HG03135 (cell line): ENCODE results near the gene ZBTB40.

ENCODE experiments used
- ATAC-seq: cut with Tn5 transposase; IDR thresholded peaks from one replicate; pipeline ENCODE4 v1.9.1; 2021; ENCODE audit warnings: mild to moderate bottlenecking, moderate library complexity; ENCODE audit not compliant: unreplicated experiment

Gene ZBTB40

DNA sequence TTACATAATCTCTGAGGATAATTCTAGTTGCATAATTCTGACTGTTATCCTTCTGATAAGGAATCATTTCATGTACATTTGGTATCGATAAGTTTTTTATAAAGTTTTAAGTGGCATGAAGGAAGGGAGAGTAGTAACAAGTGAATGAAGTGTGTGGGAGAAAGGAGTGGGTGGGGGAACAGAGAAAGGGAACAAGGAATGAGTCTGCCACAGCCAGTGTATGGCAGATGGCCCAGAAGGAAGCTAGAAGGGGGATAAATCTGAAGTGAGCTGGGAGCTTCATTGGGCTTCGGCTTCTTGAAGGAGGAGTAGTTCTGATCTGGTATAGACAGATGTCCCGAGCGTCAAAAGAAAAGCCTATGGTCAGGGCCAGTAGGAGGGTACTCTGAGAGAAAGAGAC is 18.6 kb downstream of the ZBTB40 start:
- ATAC-seq = no peak

DNA sequence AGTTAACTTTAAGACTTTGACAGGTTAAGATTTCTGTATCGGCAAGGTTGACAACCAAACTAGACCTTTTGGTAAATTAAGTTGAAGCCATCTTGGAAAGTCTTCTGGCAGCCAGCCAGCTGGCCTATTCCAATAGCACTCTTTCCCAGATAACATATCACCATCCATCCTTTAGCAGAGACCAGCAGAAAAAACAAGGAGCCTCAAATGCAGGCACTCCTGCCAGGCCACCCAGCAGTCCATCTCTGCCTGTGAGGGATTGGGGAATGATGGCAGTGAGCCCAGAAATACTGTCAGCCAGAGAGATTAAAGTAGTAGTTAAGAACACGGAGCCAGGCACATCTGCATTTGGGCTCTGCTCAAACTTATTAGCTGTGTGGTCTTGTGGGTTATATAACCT is 19.4 kb downstream of the ZBTB40 start:
- ATAC-seq = no peak

DNA sequence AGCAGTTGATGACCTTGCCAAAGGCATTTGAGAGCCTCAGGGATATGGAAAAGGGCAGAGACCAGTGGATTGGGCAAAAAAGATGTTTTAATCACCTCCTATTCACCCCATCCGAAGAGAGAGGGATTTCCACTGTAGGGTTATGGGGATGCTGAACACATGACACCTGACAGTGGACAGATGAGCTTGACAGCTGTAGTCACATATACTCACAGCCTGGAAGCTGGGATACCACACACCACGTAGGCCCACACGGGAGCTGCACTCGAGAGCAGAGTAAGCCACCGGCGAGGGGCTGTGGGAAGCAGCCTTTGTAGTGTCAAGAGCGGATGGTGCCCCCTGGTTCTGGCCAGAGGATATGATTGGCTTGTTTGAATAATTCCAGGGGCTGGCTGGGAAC is 20.0 kb downstream of the ZBTB40 start:
- ATAC-seq = no peak

DNA sequence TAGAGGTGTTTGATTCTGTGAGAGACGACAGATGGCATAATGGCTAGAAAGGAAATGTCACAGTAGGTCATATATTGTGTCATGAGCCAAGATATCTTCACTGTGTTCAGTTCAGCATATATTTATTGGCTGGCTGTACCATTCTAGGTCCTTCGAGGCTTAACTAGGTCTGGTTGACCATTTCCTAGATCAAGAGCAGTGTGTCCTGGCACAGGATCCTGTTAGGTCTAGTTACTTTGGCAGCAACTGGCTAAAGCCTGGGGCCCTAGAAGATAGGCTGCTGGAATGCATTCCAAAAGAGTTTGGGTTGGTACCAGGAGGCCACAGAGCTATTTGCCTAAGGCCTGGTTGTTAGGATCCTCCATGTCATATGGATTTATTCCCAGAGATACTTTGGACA is 20.9 kb downstream of the ZBTB40 start:
- no peak for ATAC-seq

DNA sequence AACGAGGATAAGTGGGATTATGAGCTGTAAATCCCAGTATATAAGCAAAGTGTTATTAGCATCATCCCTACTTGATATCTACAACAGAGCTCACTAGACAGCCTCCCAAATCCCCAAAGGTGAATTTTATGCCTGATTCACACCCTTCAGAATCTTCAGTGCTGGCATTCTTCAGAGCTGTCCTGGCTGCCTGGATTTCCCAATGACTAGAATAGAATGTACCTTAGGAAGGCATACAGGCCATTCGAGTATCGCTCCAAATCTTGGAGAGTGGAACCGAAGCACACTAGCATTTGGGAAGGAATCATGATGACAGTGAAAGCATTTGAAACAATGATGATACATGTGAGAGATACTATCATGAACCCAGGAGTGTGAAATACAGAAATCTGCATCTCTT is 22.3 kb downstream of the ZBTB40 start:
- ATAC-seq = no peak

DNA sequence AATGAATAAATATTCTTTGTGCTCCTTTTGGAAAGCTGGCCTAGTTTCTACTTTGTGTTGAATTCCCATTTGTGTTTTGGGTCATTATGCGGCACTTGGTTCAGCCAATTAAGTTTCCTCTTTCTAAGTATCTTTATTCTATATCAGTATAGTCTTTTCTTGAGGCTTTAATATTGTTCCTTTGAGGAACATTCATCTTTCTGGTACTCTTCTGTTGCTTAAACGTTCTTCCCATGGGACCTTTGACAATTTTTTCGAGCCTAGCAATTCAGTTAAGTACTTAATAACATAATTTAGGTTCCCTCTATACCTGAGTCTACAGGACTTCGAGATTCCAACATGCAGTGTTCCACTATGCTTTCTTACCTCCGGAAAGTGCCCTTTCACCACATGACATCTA is 24.9 kb downstream of the ZBTB40 start:
- no peak for ATAC-seq

DNA sequence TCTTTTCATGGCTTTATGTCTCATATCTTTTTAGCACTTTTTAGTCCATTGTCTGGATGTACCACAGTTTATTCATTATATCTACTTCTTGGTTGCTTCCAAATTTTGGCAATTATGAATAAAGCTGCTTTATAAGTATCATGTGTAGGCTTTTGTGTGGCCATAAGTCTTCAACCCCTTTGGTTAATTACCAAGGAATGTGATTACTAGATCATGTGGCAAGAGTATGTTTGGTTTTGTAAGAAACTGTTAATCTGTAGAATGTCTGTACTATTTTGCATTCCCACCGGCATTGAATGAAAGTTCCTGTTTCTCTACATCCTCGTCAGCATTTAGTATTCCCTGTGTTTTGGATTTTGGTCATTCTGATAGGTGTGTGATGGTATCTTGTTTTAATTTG is 31.5 kb downstream of the ZBTB40 start:
- no peak for ATAC-seq

DNA sequence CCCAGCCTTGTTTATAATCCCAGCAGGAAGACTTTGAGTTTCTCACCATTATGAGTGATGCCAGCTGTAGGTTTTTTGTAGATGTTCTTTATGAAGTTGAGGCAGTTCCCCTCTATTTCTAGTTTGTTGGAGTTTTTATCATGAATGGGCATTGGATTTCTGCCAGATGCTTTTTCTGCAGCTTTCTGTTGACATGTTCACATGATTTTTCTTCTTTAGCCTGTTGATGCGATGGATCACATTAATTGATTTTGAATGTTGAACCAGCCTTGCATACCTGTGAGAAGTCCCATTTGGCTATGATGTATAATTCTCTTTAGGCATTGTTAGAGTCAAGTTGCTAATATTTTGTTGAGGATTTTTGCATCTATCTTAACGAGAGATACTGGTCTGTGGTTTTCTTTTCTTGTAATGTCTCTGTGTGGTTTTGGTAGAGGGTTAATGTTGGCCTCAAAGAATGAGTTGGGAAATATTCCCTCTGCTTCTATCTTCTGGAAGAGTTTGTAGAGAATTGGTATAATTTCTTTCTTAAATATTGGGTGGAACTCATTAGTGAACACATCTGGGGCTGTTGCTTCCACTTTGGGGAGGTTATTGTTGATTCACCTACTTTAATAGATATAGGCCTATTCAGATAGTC is 33.2 kb downstream of the ZBTB40 start:
- ATAC-seq = no peak

DNA sequence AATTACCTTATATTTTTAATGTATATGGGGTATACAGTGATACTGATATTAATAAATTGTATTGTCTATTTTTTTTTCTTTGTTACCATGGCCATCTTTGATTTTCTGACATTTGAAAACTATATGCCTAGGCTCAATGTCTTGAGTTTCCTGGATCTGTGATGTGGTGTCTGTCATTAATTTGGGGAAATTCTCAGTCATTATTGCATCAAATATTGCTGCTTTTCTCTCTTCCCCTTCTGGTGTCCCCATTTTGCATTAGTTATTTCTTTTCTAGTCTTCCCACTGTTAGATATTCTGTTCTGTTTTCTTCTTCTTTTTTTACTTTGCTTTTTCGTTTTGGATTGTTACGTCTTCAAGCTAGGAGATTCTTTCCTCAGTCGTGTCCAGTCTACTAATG is 33.8 kb downstream of the ZBTB40 start:
- ATAC-seq = no peak

DNA sequence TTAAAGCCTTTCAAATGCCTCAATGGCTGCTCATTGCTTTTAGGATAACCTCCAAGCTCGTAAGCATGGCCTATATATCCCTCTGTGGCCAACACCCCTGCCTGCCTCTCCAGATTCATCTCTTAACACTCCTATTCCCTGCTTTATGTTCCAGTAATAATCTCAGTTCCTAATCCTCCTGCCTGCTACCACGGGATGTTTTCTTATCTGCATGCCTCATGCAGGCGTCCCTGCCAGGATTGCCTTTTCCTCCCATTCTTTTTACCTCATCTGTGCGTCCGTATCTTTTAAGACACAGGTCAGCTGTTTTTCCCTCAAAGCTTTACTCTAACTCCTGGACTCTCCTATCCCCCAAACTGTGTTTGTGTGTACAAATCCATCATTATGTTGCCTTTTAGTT is 36.1 kb downstream of the ZBTB40 start:
- no peak for ATAC-seq

DNA sequence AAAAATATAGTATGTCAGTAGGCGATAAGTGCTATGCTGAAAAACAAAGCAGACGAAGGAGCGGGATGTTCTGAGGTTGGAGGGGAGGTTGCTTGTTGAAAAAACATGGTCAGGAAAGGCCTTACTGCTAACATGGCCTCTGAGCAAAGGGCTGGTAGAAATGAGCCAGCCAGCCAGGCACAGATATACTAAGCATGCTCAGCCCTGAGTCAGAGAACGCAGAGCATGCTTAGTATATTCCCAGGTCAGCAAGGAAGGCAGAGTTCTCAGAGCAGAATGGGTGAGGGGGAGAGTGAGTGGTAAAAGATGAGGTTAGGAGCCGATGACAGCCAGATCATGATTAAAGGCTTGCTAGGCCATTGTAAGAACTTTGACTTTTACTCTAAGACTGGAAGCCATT is 36.7 kb downstream of the ZBTB40 start:
- no peak for ATAC-seq

DNA sequence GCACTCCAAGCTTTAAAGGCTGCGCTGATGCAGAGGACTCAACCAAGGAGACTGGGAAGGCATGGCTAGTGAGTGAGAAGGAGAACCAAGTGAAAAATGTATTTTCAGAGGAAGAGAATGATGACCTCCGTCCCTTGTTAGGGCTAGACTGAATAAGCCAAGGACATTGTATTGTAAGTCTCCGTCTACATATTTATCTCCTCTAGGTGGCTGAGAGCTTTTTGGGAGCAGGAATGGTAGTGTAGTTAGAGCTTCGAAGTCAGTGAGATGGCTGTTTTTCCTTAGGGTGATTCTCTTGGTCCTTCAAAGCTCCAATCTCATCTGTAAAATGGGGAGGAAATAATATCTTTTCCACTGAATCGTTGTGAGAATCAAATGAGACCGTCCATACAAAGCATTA is 37.6 kb downstream of the ZBTB40 start:
- ATAC-seq = no peak

DNA sequence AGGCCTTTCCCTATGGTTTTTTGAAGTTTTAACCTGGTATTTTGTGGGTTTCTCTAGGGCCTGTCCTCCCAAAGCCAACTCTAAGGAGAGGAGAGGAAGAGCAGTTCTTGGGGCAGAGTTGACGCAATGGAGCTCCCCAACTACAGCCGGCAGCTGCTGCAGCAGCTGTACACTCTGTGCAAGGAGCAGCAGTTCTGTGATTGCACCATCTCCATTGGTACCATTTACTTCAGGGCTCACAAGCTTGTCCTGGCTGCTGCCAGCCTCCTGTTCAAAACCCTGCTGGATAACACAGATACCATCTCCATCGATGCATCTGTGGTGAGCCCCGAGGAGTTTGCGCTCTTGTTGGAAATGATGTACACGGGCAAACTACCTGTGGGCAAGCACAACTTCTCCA is 38.2 kb downstream of the ZBTB40 start:
- no peak for ATAC-seq

DNA sequence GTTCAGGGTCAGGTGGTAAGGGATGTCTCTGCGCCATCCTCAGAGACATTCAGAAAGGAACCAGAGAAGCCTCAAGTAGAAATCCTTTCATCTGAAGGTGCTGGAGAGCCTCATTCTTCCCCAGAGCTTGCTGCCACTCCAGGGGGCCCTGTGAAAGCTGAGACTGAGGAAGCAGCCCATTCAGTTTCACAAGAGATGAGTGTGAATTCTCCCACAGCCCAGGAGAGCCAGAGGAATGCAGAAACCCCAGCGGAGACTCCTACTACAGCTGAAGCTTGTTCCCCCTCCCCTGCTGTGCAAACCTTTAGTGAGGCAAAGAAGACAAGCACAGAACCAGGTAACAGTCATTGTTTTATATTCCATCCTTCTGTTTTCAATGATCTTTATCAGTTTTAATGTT is 38.7 kb downstream of the ZBTB40 start:
- ATAC-seq = no peak

DNA sequence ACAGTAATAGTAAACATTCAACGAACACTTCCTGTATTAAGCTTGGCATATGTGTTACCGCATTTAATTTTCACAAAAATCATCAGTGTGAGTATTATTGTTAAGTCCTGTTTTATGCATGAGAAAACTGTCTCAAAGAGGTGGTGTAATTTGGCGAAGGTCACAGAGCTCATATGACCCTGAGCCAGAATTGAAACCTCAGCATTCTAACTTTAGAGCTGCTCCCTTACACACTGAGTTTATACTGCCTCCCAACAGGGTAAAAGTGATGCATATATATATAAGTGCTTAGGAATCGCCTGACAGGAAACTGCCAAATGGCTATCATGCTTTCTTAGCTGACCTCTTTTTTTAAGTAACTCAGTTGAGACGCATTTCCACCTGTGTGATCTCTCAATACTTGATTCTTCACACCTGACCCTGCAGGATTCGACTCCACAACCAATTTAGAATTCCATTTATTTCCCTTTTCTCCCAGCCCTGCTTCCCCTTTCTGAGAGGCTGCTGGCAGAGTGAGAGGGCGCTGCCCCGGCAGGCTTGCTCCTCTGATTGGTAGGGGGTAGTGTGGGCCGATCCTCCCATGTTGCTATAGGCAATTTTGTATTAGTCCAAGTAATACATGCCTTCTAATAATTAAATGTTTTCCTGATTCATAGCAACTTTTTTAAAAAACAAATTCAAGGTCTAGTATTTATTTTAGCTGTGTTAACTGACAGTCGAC is 40.5 kb downstream of the ZBTB40 start:
- ATAC-seq = no peak

DNA sequence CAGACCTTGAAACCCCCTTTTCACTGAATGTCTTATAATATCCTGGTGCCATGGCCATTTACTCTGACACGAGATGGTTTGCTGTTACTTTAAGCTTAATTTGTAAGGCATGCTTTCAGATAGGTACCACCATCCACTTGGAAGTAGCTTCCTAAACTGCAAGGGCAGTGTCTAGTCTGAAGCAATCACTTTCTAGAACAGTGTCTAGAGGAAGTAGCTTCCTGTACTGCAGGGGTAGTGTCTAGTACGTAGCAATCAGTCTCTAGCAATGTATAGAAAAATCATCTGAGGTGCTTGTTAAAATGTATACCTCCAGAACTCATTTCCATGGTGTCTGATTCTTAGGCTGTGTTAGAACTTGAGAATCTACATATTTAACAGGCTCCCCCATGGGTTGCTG is 42.5 kb downstream of the ZBTB40 start:
- ATAC-seq = no peak

DNA sequence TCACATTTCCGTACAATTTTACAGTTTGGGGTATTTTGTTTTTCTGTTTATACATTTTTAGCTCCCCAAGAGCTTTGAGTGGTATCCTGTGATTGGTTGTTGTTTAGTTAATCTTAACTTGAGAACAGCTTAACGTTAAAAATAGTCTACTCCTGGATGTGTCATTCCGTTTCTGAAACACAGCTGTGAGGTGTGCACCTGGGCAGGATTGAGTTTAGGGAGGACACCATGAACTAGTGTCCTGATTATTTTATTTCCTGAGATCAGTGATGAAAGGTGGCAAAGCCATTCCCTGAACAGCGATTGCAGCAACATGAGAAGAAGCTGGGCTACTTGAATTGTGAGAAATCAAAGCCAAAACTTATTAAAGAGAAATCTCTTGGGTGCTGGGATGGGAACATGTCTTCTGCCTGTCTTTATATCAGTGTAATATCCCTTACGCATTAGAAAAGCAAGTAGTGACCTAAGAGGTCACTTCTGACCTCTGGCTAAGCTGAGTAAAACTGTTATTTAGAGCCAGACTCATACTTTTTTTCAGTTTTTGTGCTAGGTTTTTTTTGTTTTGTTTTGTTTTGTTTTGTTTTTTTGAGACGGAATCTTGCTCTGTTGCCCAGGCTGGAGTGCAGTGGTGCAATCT is 43.4 kb downstream of the ZBTB40 start:
- ATAC-seq = no peak

DNA sequence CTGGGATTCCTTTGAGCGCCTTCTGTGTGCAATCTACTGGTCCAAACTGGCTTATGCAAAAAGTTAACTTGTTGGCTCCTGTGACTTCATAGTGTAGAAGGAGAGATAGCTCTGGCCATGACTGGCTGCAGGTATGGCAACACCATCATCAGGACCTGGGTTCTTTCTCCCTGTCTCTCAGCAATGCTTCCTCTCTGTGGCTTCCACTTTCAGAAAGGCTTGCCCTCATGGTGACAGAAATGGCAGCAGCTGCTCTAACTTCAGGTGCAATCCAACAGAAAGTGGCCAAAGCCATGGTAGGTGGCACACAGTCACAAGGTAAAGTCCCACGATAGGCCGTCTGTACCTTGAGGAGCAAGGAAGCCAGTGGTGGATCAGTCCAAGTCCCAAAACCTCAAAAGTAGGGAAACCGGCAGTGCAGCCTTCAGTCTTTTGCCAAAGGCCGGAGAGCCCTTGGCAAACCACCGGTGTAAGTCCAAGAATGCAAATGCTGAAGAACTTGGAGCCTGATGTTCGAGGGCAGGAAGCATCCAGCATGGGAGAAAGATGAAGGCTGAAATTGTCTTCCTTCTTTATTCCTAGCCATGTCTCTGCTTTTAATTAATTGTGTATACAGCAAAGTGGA is 45.0 kb downstream of the ZBTB40 start:
- ATAC-seq = no peak

DNA sequence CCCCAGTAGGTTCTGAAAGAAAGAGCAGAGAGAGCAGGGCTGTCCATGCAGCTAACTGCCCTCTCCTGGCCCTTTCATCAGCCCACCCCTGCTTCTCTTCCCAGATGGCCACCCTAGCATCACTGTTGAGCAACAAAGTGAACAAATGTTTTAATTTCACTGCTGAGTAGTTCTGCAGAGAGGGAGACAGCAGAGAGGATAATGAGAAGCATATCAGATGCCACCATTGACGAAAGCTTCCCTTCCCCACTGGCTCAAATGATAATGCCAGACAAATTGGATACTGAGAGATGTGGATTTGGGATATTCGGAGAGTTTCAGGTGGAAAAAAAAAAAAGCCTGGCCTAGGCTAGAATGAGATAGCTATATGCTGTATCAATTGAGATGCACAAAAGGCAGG is 46.8 kb downstream of the ZBTB40 start:
- ATAC-seq = no peak

DNA sequence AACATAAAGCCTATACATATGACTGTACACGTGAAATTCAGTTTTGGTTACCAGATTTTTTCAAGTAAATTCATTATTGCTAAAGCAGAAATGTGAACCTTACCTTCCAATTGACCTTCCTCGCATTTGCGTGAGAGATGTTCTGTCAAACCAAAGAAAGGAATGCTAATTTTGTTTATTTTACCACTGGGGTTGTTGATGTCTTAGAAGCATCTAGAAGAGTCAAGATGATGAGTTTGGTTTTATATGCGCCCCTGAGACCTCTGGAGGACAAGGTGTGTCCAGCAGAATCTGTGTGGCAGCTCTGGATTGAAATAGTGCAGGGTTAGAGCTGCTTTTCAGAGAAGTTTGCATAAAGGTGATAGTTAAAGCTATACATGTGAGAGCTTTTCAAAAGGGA is 48.4 kb downstream of the ZBTB40 start:
- no peak for ATAC-seq

DNA sequence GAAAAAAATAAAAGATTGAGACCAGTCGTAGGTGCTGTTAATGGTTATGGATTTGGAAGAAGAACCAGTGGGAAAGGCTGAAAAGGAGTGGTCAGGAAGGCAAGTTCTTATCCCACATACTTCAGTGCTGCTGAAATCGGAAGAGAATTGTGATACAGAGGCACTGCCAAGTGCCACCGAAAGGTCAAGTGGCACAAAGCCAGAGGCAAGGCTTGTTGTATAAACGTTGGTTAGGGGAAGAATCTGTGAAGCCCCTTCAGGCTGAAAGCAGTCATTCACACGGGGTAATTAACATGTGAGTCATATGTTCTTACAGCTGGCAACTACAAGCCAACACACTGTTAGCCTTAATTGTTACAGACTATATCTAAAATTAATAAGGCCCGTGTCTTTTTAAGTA is 48.8 kb downstream of the ZBTB40 start:
- ATAC-seq = no peak

DNA sequence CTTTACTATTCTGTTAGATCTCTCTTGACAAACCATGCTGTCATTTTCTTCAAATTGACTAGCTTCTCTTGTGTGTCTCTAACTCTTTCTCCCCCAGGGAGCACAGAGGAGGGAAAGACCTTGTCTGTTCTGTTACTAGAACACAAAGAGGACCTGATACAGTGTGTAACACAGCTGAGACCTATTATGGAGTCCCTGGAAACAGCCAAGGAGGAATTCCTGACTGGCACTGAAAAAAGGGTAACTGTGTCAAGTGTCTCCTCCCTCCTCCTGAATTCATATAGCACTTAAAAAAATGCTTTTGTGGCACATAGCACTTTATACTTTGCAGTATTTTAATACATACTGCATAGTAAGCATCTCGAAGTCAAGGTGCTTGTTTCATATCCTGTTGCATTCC is 50.6 kb downstream of the ZBTB40 start:
- ATAC-seq = no peak
